ENCODE measurements around the gene CRYBA2. TPM values are rescaled to one million over a fixed set of nuclear protein-coding genes. Genes with fewer than 3 reads are reported as not detected.

CRYBA2 gene
- total RNA-seq, 1 donor from 2014 or later = not detected

DNA sequence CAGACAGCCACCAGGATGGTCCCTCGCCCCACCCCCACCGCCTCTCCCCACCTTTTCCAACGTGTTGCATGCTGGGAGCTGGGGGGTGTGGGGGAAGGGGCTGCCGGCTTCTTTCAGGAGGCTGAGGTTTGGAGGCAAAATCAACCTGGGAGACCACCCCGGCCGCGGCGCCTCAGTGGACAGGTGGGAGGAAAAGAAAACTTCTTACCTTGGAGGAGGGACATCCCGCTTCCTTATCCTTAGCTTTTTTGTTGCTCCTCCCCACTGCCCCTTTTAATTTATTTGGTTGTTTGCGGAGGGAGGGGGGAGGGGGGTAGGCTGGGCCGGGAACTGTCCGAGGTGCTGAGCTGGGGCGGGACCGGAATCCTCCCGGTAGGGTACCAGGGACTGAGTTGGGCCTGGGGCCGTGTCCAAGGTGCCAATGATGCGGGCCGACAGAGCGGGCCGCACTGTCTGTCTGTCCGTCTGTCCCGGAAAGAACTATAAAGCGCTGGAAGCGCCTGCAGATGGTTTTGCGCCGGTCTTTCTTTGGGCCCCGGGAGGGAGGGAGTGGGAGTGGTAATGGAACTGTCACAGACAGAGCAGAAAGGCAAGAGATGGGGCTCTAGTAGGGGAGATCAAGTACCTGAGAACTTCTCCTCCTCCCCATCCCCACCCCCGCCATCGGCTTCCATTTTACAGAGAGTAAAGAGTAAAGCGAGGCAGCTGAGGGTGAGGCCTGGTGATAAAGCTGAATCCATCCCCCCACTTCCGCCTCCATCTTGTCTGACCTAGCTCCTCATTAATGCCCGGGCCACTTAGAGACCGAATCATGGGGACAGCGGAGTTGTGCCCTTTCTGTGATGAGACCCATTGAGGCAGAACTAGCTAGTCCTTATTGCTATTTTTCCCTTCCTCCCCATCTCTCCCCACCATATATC is 31.3 kb downstream of the CRYBA2 start:
- intact Hi-C loops (cut with DNase I) = no loop called here
- DNase-seq (ENCODE audit: low spot score) = peak; percentile 41

DNA sequence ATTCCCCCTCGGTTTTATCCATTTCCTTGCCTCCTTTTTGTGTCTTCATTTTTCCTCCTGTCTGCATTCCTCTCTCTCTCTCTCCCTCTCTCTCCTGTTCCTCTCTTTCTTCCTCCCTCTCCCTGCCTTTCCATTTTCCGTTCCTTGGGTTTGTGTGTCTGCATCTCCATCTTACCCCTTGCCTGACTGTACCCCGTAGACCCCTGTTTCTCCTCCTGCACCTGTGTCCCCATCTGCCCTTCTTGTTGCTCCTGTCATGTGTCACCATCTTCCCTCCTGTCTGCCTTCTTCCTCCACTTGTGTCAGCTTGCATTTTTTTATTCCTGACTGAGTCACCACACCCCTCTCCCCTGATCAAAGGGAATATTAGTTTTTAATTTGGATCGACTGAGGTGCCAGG is 32.0 kb downstream of the CRYBA2 start:
- intact Hi-C loops (cut with DNase I) = no loop called here
- peak; percentile 27 for DNase-seq (ENCODE audit: low spot score)

DNA sequence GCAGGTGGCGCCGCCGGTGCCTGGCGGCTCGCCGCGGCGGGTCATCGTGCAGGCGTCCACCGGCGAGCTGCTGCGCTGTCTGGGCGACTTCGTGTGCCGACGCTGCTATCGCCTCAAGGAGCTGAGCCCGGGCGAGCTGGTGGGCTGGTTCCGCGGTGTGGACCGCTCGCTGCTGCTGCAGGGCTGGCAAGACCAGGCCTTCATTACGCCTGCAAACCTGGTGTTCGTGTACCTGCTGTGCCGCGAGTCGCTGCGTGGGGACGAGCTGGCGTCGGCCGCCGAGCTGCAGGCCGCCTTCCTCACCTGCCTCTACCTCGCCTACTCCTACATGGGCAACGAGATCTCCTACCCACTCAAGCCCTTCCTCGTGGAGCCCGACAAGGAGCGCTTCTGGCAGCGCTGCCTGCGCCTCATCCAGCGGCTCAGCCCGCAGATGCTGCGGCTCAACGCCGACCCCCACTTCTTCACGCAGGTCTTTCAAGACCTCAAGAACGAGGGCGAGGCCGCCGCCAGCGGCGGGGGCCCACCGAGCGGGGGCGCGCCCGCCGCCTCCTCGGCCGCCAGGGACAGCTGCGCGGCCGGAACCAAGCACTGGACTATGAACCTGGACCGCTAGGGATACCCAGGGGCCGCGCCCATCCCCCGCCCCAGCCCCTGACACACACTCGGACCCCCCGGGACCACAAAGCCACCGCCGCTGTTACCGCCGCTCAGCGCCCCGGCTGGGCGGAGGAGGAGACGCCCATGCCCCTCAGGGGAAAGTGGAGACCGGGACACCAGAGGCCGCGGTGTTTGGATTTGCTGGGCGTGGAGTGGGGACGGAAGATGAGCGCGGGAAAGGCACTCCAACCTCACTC is 32.7 kb downstream of the CRYBA2 start:
- intact Hi-C loops (cut with DNase I) = no loop called here
- peak; percentile 47 for DNase-seq (ENCODE audit: low spot score)

DNA sequence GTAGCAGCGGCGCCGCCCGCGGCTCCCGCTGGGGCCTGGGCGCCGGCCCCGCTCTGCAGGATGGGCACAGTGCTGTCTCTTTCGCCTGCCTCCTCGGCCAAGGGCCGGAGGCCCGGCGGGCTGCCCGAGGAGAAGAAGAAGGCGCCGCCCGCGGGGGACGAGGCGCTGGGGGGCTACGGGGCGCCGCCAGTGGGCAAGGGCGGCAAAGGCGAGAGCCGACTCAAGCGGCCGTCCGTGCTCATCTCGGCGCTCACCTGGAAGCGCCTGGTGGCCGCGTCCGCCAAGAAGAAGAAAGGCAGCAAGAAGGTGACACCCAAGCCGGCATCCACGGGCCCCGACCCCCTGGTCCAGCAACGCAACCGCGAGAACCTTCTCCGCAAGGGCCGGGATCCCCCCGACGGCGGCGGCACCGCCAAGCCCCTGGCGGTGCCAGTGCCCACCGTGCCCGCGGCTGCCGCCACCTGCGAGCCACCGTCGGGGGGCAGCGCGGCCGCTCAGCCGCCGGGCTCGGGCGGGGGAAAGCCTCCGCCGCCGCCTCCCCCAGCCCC is 33.4 kb downstream of the CRYBA2 start:
- intact Hi-C loops (cut with DNase I) = no loop called here
- peak; percentile 49 for DNase-seq (ENCODE audit: low spot score)

DNA sequence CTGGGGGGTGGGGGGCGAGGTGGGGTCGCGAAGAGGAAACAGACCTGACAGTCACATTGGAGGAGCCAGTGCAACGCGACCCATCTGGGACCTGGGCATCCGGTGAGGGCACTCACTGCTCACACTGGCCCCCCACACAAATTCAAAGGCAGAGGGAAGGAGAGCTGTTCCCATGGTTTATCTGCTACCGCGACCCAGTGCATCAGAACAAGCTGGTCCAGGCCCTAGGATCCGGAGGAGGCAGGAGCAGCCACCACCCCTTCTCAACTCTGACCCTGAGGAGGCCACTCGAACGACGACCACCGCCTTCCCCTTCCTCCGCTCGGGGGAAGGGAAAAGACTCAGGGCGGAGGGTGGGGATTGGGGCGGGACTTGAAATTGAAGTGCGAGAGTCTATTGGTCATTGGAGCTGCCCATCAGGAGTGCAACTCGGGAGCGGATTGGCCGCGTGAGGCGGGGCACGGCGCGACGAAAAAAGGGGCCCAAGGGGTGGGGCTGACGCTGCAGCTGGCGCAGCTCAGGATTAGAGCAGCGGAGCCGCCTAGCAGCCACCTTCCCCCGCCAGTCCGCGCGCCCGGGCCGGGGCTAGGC is 34.0 kb downstream of the CRYBA2 start, which contains the start of gene CDK5R2:
CDK5R2 (plus strand) TSS at position 526 of the 591 bp plus-strand sequence. CDS start 155 bp downstream, outside the sequence.
- peak; percentile 81 for DNase-seq (ENCODE audit: low spot score)
- intact Hi-C loops (cut with DNase I) = no loop called here

DNA sequence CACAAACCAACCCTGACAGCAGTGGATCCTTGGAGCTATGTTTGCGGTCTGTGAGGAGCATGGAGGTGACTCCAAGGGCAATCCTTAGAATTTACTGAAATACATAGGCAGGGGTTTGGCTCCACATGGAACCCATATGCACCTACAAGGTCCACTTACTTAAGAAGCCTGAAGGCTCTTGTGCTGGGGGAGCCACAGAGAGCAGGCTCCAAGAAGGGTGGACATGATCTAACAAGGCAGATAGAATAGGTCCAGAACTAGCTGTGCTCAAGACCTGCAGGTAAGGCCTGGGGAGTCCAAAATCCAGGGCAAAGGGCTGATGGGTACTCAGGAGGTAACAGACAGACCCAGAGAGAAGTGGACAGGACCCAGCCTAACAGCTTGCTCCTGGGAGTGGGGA is 34.9 kb downstream of the CRYBA2 start:
- DNase-seq (ENCODE audit: low spot score) = peak; percentile 31
- intact Hi-C loops (cut with DNase I) = no loop called here

DNA sequence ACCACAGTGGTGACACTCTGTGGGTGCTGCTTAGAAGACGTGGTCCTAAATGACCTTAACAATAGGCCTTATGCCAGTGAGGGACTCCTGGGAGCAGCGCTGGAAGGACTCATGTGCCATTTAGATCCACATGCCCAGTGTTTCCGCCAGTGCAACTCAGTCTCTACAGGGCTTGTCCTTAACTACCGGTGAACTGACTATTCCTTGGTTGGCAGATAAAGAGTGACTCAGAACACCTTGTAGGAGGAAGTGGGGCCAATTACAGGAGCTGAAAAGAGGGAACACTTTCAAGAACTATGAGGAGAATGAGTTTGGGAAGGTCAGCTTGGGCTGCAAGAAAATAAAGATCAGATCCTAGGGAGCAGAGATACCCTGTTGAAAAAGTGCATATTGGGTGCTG is 35.6 kb downstream of the CRYBA2 start:
- intact Hi-C loops (cut with DNase I) = no loop called here

DNA sequence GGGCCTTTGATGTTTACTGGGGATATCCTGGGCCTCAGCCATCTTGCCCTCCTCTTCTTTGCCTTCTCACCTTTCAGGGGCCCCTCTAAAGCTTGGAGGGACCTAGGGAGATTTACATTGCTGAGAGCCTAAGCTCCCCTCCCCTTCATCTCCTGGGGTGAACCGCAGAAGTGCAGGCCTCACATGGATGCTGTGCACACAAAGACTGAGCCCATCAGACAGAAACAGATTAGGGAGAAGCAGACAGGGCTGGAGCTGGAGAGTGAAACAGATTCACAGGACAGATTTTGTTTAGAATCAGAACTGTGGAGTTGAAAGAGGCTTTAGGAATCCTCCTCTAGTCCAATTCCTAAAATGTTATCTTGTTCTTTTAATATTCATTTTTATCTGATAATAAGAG is 37.2 kb downstream of the CRYBA2 start:
- intact Hi-C loops (cut with DNase I) = no loop called here
- no peak for DNase-seq (ENCODE audit: low spot score)

More for the DNA sequence above, 35.6 kb downstream of the CRYBA2 start:
- DNase-seq (ENCODE audit: low spot score) = no peak

DNA sequence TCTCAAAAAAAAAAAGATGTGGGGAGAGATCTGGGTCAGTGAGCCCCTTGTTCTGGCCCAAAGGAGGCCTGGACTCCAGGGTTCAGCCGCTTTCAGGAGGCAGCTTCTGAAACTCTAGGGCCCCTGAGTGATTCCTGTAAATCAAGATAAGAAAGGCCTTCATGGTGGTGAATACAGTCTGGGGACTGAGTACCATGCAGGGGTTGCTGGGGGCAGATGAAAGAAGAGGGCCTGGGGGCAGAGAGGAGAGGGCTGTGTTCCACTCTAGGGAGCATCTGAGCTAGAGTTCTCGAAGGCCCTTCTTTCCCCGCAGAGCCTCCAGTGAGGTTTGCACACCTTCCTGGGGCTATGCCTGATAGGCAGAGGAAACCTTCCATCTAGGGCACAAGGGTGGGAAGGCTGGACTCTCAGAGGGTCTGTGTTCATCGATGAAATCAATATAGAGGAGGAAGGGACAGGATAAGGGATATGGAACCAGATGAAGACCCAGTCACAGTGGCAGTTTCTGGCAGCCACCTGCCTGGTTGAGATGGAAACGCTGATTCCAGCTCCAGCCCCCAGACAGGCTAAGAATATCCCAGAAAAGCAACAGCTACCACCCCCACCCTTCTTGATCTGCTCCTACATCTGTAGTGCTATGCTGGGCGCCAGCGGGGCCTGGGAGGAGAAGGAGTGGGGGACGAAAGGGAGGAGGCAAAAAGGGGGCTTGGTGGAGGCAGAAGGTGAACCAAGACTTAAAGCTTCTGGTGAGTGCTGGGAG is 38.5 kb downstream of the CRYBA2 start:
- intact Hi-C loops (cut with DNase I) = no loop called here

DNA sequence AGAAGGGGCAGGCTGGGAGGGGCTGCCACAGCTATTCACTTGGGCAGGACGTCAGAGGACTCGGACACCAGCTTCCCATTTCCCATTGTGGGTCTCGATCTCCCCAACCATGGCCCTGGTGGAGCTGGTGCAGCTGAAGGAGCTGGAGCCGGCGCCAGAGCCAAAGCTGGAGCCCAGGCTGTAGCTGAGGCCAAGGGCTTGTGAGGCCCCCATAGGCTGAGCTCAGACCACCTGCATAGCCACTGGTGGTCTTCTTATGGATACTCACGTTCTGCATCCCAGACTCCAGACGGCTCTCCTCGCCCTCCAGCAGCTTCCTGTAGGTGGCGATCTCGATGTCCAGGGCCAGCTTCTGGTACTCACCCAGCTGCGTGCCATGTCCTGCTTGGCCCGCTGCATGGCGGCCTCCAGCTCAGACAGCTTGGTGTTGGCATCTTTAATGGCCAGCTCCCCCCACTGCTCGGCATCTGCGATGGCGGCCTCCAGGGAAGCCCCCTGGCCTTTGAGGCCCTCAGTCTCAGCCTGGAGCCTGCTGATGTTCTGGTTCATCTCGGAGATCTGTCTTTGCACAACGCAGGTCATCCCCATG is 39.8 kb downstream of the CRYBA2 start:
- DNase-seq (ENCODE audit: low spot score) = peak; percentile 63
- intact Hi-C loops (cut with DNase I) = no loop called here

More for the DNA sequence above, 38.5 kb downstream of the CRYBA2 start:
- peak; percentile 22 for DNase-seq (ENCODE audit: low spot score)

DNA sequence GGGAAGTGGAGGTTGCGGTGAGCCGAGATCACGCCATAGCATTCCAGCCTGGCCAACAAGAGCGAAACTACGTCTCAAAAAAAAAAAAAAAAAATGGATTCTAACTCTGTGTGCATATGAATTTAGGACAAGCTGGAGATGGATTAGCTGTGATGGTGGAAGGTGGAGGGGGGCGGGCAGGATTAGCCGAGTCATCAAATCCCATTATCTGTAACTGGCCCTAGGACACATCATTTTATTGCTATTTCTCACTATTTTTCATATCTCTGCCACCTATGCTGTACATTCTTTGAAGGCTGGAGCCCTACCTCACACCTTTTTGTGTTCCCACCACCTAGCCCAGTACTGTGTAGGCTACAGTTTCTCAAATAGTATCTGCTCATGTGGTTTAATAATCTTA is 41.1 kb downstream of the CRYBA2 start:
- intact Hi-C loops (cut with DNase I) = no loop called here
- peak; percentile 20 for DNase-seq (ENCODE audit: low spot score)

DNA sequence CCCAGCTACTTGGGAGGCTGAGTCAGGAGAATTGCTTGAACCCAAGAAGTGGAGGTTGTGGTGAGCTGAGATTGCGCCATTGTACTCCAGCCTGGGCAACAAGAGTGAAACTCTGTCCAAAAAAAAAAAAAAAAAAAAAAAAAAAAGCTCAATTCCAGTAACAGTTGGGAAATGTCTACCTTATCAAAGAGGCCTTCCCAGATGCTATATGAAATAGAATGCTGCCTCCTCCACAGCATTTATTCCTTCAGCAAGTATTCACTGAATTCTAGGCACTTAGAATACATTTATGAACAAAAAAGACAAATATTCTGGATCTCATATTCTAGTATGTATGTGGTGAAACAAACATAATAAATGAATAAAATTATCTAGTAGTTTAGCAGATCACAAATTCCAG is 46.6 kb downstream of the CRYBA2 start:
- no peak for DNase-seq (ENCODE audit: low spot score)
- intact Hi-C loops (cut with DNase I) = no loop called here

DNA sequence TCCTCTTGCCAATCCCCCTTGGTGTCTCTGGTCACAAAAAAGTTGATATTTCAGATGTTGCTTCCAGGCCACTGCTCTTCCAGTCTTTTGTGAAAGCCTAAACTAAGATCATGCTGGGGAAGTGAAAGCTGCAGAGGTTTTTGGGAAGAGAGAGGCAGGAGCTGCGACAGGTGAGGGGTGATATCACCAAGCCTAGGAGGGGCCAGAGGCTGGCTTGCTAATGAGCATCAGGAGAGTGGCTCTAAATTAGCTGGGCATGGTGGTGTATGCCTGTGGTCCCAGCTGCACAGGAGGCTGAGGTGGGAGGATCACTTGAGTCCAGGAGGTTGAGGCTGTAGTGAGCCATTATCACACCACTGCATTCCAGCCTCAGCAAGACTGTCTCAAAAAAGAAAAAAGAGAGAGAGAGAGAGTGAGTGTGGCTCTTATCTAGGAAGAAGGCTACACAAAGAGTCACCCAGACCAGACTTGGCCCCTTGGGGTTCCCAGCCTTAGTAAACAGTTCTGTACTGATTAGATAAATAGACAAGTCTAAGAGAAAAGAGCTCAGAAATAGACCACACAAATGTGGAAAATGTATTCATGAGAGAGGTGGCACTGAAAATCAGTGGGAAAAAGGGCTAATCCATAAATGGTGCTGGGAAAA is 48.3 kb downstream of the CRYBA2 start:
- intact Hi-C loops (cut with DNase I) = no loop called here
- DNase-seq (ENCODE audit: low spot score) = no peak

Small RNA genes lying within 50 kb of the gene (microRNA-seq; reads per million reads assigned to microRNA genes)
- 30.7 reads per million, percentile 43 among the genes with 10 or more reads in this experiment for gene MIR375

Other genes with a start within 250 kb of the CRYBA2 start
- 5.2 TPM for gene CYP27A1, start 211.3 kb downstream of the CRYBA2 start, total RNA-seq
- gene PRKAG3, start 161.6 kb downstream of the CRYBA2 start, total RNA-seq = 0.13 TPM
- gene WNT6, start 133.6 kb downstream of the CRYBA2 start, total RNA-seq = 0.46 TPM
- gene WNT10A, start 112.6 kb downstream of the CRYBA2 start, total RNA-seq = not detected
- gene CDK5R2, start 33.8 kb downstream of the CRYBA2 start, total RNA-seq = not detected
- gene FEV, start 8.2 kb downstream of the CRYBA2 start, total RNA-seq = not detected
- not detected for gene CFAP65, start 48.1 kb upstream of the CRYBA2 start, total RNA-seq
- not detected for gene IHH, start 67.5 kb upstream of the CRYBA2 start, total RNA-seq
- 6.7 TPM for gene NHEJ1, start 167.4 kb upstream of the CRYBA2 start, total RNA-seq
- gene SLC23A3, start 176.6 kb upstream of the CRYBA2 start, total RNA-seq = 0.48 TPM
- gene CNPPD1, start 183.5 kb upstream of the CRYBA2 start, total RNA-seq = 67.6 TPM
- 31.2 TPM for gene RETREG2, start 184.9 kb upstream of the CRYBA2 start, total RNA-seq
- 23.9 TPM for gene ZFAND2B, start 213.4 kb upstream of the CRYBA2 start, total RNA-seq
- gene ABCB6, start 225.5 kb upstream of the CRYBA2 start, total RNA-seq = 17.4 TPM
- gene ATG9A, start 236.2 kb upstream of the CRYBA2 start, total RNA-seq = 66.3 TPM
- gene ANKZF1, start 236.4 kb upstream of the CRYBA2 start, total RNA-seq = 22.4 TPM

Data from cardiac septum (tissue), 1 donor.